ENCODE data around the gene AOPEP. TPM values are rescaled to one million over a fixed set of nuclear protein-coding genes. Genes with fewer than 3 reads are reported as not detected.

Gene AOPEP
- total and polyA plus RNA-seq, 9 of the 15 experiments (the other 6 are each of a cell fraction or from before 2014, with no cell fraction given) = 4.5 to 19.3 (median 13.5) TPM

- WGBS (ENCODE audit: insufficient coverage, low coverage, missing lambda C conversion rate) = 23% methylated on average over 1 of the region's 1 CpG
- FAIRE-seq (no peak), DNase-seq (ENCODE audit: extremely low read depth in 1 of 4, low spot score in 3 of 4) (no peak), ATAC-seq (no peak)
- no peaks in the 10 kb centered on the region for H3K9me1 ChIP-seq (ENCODE audit: control insufficient read depth, insufficient read depth, low read length)
- no peak overlapping the region for H3K4me3 ChIP-seq
- TF ChIP-seq NR1H2 (CRISPR knock-in tag; IDR thresholded peaks at IDR 0.05) (no peak), ZNF766 (CRISPR knock-in tag; conservative IDR thresholded peaks at IDR 0.05) (no peak), ZNF584 (CRISPR knock-in tag; IDR thresholded peaks at IDR 0.05; ENCODE audit: low read depth) (no peak)
- H4K20me1 ChIP-seq (replicated peaks; ENCODE audit: control insufficient read depth, insufficient read depth, low read length) = no peaks in the 10 kb centered on the region
- no peak overlapping the region for H2AFZ ChIP-seq (ENCODE audit: low read depth, low read length)
- ChIA-PET CTCF (ENCODE audit: low intra/inter-chr PET ratio) (no interaction called here), POLR2A (interaction anchor here (0.6 to 0.9 kb wide), 2 partner anchors 199 to 323 kb away, joined by 3 to 6 read pairs; no protein-coding TSS in a partner anchor)
- H3K27me3 ChIP-seq (ENCODE audit: control insufficient read depth in 2 of 2, insufficient read depth in 2 of 2, low read length in 2 of 2) = no peaks in the 10 kb centered on the region
- no peaks in the 10 kb centered on the region for H3K4me1 ChIP-seq (replicated peaks in 1 of 2; ENCODE audit: control insufficient read depth in 2 of 2, insufficient read depth in 2 of 2, low read length in 2 of 2)
- H3K9me3 ChIP-seq (replicated peaks; ENCODE audit: control insufficient read depth, insufficient read depth, low read depth, low read length) = no peaks in the 10 kb centered on the region
- intact Hi-C loops (cut with micrococcal nuclease) = no loop called here
- no peak overlapping the region for H3K4me2 ChIP-seq (ENCODE audit: insufficient read depth, low read length)
- no peak overlapping the region for H3K27ac ChIP-seq (ENCODE audit: extremely low read depth, low read depth, low read length)
- BruUV-seq (replicated peaks) = no TSS peak
- no peaks in the 10 kb centered on the region; the same call in 2 of the 3 replicates for H3K36me3 ChIP-seq (ENCODE audit: control insufficient read depth, insufficient read depth, low read length)
- H3K9ac ChIP-seq (ENCODE audit: insufficient read depth in 1 of 2, low read depth in 2 of 2, low read length in 2 of 2) = no peak overlapping the region
- no peaks in the 10 kb centered on the region for H3K79me2 ChIP-seq (ENCODE audit: control insufficient read depth, insufficient read depth, low read length)
- in situ Hi-C loops (cut with MboI) = no loop called here
These were observed 70.2 kb downstream of the AOPEP start for GRCh38 chr9:94796687-94797086.

DNA sequence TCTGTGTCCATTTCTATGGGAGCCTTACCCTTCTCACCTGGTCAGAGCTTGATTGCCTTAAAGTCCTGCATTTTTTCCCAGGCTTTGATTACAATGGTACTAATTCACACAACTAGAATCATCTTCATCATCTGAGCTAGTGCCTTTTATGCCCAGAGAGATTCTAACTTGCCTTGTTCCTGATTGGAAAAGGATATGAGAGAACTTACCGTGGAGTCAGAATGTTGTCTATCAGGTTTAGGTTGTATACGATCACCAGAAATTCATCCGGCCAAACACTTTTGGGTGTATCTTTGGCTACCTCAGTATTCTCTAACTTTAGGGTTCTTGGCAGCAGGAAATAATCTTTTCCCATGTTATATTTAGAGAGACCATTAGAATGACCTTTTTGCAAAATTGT is 71.7 kb downstream of the AOPEP start:
- Histone ChIP-seq H3K36me3 (ENCODE audit: control insufficient read depth, insufficient read depth, low read length) (no peaks in the 10 kb centered on the region; the same call in 2 of the 3 replicates), H3K9me1 (ENCODE audit: control insufficient read depth, insufficient read depth, low read length) (no peaks in the 10 kb centered on the region), H3K9me3 (replicated peaks; ENCODE audit: control insufficient read depth, insufficient read depth, low read depth, low read length) (no peaks in the 10 kb centered on the region), H3K4me2 (ENCODE audit: insufficient read depth, low read length) (no peak overlapping the region), H3K4me3 (no peak overlapping the region), H3K4me1 (replicated peaks in 1 of 2; ENCODE audit: control insufficient read depth in 2 of 2, insufficient read depth in 2 of 2, low read length in 2 of 2) (no peaks in the 10 kb centered on the region), H3K79me2 (ENCODE audit: control insufficient read depth, insufficient read depth, low read length) (no peaks in the 10 kb centered on the region), H2AFZ (ENCODE audit: low read depth, low read length) (no peak overlapping the region), H3K27me3 (ENCODE audit: control insufficient read depth in 2 of 2, insufficient read depth in 2 of 2, low read length in 2 of 2) (no peaks in the 10 kb centered on the region), H4K20me1 (replicated peaks; ENCODE audit: control insufficient read depth, insufficient read depth, low read length) (no peaks in the 10 kb centered on the region), H3K9ac (ENCODE audit: insufficient read depth in 1 of 2, low read depth in 2 of 2, low read length in 2 of 2) (no peak overlapping the region), H3K27ac (ENCODE audit: extremely low read depth, low read depth, low read length) (no peak overlapping the region)
- BruUV-seq (replicated peaks) = no TSS peak
- POLR2A ChIA-PET = no interaction called here
- FAIRE-seq (no peak), ATAC-seq (no peak), DNase-seq (ENCODE audit: extremely low read depth in 1 of 4, low spot score in 3 of 4) (no peak)
- in situ Hi-C loops (cut with MboI) = no loop called here
- WGBS (ENCODE audit: insufficient coverage, low coverage, missing lambda C conversion rate) = 92% methylated on average over 3 of the region's 3 CpGs
- TF ChIP-seq SP1 (CRISPR knock-in tag; IDR thresholded peaks at IDR 0.05) (no peak), SIN3A (IDR thresholded peaks at IDR 0.05; ENCODE audit: borderline replicate concordance in 2 of 2, control insufficient read depth in 1 of 2, low read depth in 2 of 2, low read length in 2 of 2) (no peak), CREM (IDR thresholded peaks at IDR 0.05; ENCODE audit: low read depth) (no peak)
- TF ChIP-seq, protein P1, sequence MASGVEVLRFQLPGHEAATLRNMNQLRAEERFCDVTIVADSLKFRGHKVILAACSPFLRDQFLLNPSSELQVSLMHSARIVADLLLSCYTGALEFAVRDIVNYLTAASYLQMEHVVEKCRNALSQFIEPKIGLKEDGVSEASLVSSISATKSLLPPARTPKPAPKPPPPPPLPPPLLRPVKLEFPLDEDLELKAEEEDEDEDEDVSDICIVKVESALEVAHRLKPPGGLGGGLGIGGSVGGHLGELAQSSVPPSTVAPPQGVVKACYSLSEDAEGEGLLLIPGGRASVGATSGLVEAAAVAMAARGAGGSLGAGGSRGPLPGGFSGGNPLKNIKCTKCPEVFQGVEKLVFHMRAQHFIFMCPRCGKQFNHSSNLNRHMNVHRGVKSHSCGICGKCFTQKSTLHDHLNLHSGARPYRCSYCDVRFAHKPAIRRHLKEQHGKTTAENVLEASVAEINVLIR (CRISPR knock-in tag; IDR thresholded peaks at IDR 0.05) = no peak
- TF ChIP-seq, protein P2, sequence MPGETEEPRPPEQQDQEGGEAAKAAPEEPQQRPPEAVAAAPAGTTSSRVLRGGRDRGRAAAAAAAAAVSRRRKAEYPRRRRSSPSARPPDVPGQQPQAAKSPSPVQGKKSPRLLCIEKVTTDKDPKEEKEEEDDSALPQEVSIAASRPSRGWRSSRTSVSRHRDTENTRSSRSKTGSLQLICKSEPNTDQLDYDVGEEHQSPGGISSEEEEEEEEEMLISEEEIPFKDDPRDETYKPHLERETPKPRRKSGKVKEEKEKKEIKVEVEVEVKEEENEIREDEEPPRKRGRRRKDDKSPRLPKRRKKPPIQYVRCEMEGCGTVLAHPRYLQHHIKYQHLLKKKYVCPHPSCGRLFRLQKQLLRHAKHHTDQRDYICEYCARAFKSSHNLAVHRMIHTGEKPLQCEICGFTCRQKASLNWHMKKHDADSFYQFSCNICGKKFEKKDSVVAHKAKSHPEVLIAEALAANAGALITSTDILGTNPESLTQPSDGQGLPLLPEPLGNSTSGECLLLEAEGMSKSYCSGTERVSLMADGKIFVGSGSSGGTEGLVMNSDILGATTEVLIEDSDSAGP (CRISPR knock-in tag; IDR thresholded peaks at IDR 0.05) = no peak
- CTCF ChIA-PET (ENCODE audit: low intra/inter-chr PET ratio) = no interaction called here
- intact Hi-C loops (cut with micrococcal nuclease) = no loop called here

All from K562 (cell line).